ENCODE measurements around the gene MARCKSL1. TPM values are rescaled to one million over a fixed set of nuclear protein-coding genes. Genes with fewer than 3 reads are reported as not detected.

MARCKSL1 gene
- total and polyA plus RNA-seq, 2 of the 8 experiments (the other 6 are each of a cell fraction or from before 2014, with no cell fraction given): 536 to 558 TPM

GRCh38 chr1:32334274-32334861 lies 1.7 kb downstream of the MARCKSL1 start:
- TF ChIP-seq POLR2A (IDR thresholded peaks at IDR 0.05; ENCODE audit: control extremely low read depth in 1 of 2, low read depth in 2 of 2, low read length in 2 of 2) (peak; percentile 79 to 89), TEAD4 (IDR thresholded peaks at IDR 0.05; ENCODE audit: low read depth, low read length) (no peak), RXRA (IDR thresholded peaks at IDR 0.05; ENCODE audit: insufficient read depth, low read depth, low read length) (no peak), POLR2AphosphoS5 (IDR thresholded peaks at IDR 0.05; ENCODE audit: low read depth, low read length) (peak; percentile 94), EP300 (IDR thresholded peaks at IDR 0.05; ENCODE audit: borderline replicate concordance in 1 of 2, low read depth in 2 of 2, low read length in 2 of 2) (no peak)
- no peak overlapping the region for H3K18ac ChIP-seq (ENCODE audit: extremely low read depth, low read length)
- H3K4me2 ChIP-seq (ENCODE audit: insufficient read depth in 1 of 2, low read depth in 2 of 2, low read length in 2 of 2): peak overlapping the region; percentile 83 to 93
- 64% methylated on average over 9 of the region's 9 CpGs; no CpG with 5 or more reads in 1 of the 2 experiments for WGBS, 2 experiments (ENCODE audit: extremely low coverage in 1 of 2, insufficient coverage in 1 of 2, insufficient read length in 1 of 2, insufficient replicate concordance in 2 of 2, low coverage in 1 of 2, low lambda C conversion rate in 2 of 2, missing lambda C conversion rate in 1 of 2)
- H2BK20ac ChIP-seq (ENCODE audit: low read length): no peak overlapping the region
- no peak overlapping the region for H2BK120ac ChIP-seq (replicated peaks; ENCODE audit: low read depth, low read length)
- peak overlapping the region; percentile 92 for H3K27ac ChIP-seq (ENCODE audit: low read depth, low read length)
- no peak overlapping the region for H2BK15ac ChIP-seq (ENCODE audit: low read length)
- FAIRE-seq (no peak), DNase-seq (ENCODE audit: low read depth in 1 of 2, low spot score in 2 of 2) (no peak)
- peak overlapping the region; percentile 47 for H4K91ac ChIP-seq (replicated peaks; ENCODE audit: insufficient read length, low read length)
- peak overlapping the region in 3 of 4 experiments; percentile 86 to 91 (median 87); a peak in 6 of 7 replicates for H3K9ac ChIP-seq (replicated peaks in 1 of 4; ENCODE audit: extremely low read depth in 1 of 4, low read depth in 3 of 4, low read length in 3 of 4)
- no peak overlapping the region for H3K23ac ChIP-seq (ENCODE audit: insufficient read length)
- peak overlapping the region; percentile 73; the same call in 1 of the 2 replicates for H2BK5ac ChIP-seq (ENCODE audit: low read depth, low read length)
- no peak overlapping the region for H3K56ac ChIP-seq (replicated peaks; ENCODE audit: insufficient read length, low read depth, low read length)
- H3K23me2 ChIP-seq (ENCODE audit: low read depth, low read length): peaks cover 10% of the 10 kb centered on the region; the same call in 1 of the 2 replicates
- H3K14ac ChIP-seq (ENCODE audit: insufficient read length): no peak overlapping the region
- H4K20me1 ChIP-seq (replicated peaks in 1 of 2; ENCODE audit: control insufficient read depth in 1 of 2, insufficient read depth in 2 of 2, low read length in 2 of 2): peaks cover 9 to 18% of the 10 kb centered on the region in 2 experiments
- no peaks in the 10 kb centered on the region for H3K9me3 ChIP-seq (ENCODE audit: insufficient read depth in 2 of 2, low read depth in 1 of 2, low read length in 1 of 2)
- peak overlapping the region; percentile 85; the same call in 1 of the 2 replicates for H2AK5ac ChIP-seq (ENCODE audit: low read depth, low read length)
- peaks cover 5 to 34% (median 25%) of the 10 kb centered on the region in 4 experiments for H3K4me1 ChIP-seq (replicated peaks in 1 of 4; ENCODE audit: control insufficient read depth in 3 of 4, insufficient read depth in 4 of 4, low read length in 3 of 4)
- H3K79me1 ChIP-seq (ENCODE audit: low read depth, low read length): peaks cover 2% of the 10 kb centered on the region; the same call in 1 of the 2 replicates
- CTCF ChIA-PET (ENCODE audit: partially characterized antibody): interaction anchor here (1.0 to 1.2 kb wide), 3 partner anchors 18 to 119 kb away, joined by 3 to 4 read pairs (median 3); no protein-coding TSS in a partner anchor
- peak overlapping the region; percentile 92 to 94 (median 93) for H3K4me3 ChIP-seq (ENCODE audit: extremely low read depth in 1 of 4, insufficient read depth in 2 of 4, low read depth in 3 of 4, low read length in 4 of 4)
- no peak overlapping the region for H2BK12ac ChIP-seq (ENCODE audit: low read depth, low read length)
- no peak overlapping the region for H4K5ac ChIP-seq (ENCODE audit: insufficient read length, low read depth, low read length)
- H3K79me2 ChIP-seq (ENCODE audit: control insufficient read depth in 1 of 2, insufficient read depth in 2 of 2, low read length in 2 of 2): peaks cover 4 to 21% of the 10 kb centered on the region in 2 experiments; a peak in 3 of 4 replicates
- H3K4ac ChIP-seq (replicated peaks; ENCODE audit: insufficient read length, low read depth, low read length): no peak overlapping the region
- H2AFZ ChIP-seq (ENCODE audit: low read length): no peak overlapping the region
- POLR2A ChIA-PET (ENCODE audit: partially characterized antibody): interaction anchor here (0.6 to 13.4 kb wide), 22 partner anchors 13 to 135 kb away, joined by 3 to 321 read pairs (median 6); partner anchors contain the start of genes BSDC1, CCDC28B, EIF3I and FAM167B
- peaks cover 12 to 56% (median 21%) of the 10 kb centered on the region in 4 experiments; a peak in 7 of 8 replicates for H3K36me3 ChIP-seq (ENCODE audit: control insufficient read depth in 2 of 4, insufficient read depth in 4 of 4, low read length in 3 of 4)
- H3K27me3 ChIP-seq (replicated peaks in 1 of 4; ENCODE audit: control insufficient read depth in 3 of 4, extremely low read depth in 1 of 4, insufficient read depth in 3 of 4, low read length in 3 of 4): peaks cover 0 to 7% (median 2%) of the 10 kb centered on the region in 4 experiments; a peak in 4 of 7 replicates
- peak overlapping the region; percentile 83; the same call in 1 of the 2 replicates for H4K8ac ChIP-seq (ENCODE audit: extremely low read depth, insufficient read depth, low read length)

Data from H1 (cell line).